Stimulated activated CD8-positive, alpha-beta memory T cell treated with anti-CD3 and anti-CD28 coated beads, Interleukin-7, amount 100 ng/mL, for 4 hours (primary cell): ENCODE results near the gene GPR107.

Experiments used
- DNase-seq, 2 donors: peaks; one replicate each; pipeline ENCODE4 v3.0.0-alpha.2; 2020; ENCODE audit warnings: low read depth in 2 of 2

The GPR107 gene

GRCh38 chr9:130110166-130110565 is 56.5 kb downstream of the GPR107 start:
- no peak for DNase-seq

GRCh38 chr9:130110596-130111021 is 56.9 kb downstream of the GPR107 start:
- DNase-seq = no peak

DNA sequence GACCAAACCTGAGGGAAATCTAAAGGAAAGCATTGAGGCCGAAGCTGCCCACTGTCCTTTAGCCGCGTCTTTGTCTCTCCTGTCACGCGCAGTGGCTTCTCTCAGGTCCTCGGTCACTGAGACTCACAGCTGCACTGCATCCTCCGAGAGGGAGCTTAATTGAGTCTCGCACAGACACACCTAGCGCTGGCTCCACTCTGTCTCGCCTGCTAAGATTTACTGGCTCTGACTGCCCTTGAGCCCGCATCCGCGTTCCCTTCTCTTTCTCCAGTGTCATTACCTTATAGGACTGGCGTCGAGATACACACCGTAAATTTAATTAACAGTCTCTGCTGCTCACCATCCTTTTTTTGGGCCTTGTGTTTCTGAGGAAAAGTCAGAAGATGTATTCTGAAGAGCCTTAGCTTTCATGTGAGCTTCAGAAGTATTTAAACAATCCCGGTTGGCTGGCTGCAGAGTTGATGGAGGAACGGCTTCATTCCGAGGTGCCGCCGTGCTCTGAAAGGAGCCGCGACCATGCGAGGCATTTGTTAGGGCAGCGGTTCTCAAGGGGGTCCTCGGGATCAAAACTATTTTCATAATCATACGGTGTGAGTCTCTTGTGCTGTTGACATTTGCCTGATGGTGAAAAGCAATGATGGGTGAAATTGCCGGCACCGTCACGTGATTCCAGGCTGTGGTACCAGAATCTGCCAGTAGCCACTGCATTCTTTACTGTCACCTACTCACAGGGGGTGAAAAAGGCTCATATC is 58.3 kb downstream of the GPR107 start:
- DNase-seq = no peak

- no peak for DNase-seq
These were observed 58.9 kb downstream of the GPR107 start for GRCh38 chr9:130112538-130113151.

DNA sequence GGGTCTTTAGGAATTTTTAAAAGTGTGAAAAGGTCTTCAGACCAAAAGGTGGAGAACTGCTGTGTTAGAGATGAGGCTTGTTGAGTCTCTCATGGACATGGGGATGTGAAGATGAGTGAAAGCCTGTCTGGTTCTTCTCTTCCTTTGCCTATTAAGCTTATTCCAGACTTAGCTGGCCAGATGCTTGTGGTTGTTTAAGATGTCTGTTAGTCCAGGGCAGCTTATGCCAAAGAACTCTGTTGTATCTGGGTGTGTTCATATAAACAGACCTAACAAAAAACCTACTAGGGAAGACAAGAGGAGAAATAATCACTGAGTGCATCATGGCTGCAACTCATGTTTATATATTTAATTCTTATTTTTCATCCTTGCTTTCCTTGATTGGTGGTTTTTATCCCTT is 61.0 kb downstream of the GPR107 start:
- DNase-seq = no peak

DNA sequence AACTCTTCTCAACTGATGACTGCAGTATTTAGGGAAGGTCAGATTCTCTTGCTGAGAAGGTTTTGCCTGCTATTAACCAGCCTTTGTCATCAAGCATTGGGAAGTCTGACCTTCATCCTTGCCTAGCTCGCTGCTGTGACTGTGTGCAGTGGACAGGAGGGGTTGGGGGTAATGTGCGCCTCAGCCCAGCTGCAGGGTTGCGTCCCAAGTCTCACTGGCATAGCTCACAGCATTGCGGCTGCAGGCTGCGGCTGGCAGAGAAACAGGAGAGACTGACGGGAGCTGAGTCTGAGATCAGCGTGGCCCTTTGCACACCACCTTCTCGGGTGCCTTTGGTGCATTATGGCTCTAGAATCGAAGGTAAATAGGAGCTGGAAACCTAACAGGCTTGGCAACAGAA is 62.6 kb downstream of the GPR107 start:
- no peak for DNase-seq

DNA sequence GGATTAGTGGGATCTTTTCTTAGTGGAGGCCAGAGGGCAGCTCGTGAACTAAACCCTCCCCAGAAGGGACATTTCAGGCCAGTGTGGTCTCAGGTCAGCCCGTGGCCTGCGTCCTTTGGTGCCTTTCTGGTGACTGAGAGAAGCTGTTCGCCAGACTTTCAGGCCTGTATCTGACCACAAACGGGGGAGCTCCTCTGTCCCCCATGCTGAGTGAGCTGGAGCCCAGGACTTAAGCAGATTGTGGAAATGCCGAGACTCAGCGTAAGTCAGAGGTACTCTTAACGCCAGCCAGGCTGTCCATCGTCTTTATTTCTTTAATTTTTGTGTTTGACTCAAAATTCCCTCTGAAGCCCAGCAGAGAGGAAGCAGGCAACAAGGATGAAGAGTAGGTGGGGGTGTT is 63.7 kb downstream of the GPR107 start:
- no peak for DNase-seq

DNA sequence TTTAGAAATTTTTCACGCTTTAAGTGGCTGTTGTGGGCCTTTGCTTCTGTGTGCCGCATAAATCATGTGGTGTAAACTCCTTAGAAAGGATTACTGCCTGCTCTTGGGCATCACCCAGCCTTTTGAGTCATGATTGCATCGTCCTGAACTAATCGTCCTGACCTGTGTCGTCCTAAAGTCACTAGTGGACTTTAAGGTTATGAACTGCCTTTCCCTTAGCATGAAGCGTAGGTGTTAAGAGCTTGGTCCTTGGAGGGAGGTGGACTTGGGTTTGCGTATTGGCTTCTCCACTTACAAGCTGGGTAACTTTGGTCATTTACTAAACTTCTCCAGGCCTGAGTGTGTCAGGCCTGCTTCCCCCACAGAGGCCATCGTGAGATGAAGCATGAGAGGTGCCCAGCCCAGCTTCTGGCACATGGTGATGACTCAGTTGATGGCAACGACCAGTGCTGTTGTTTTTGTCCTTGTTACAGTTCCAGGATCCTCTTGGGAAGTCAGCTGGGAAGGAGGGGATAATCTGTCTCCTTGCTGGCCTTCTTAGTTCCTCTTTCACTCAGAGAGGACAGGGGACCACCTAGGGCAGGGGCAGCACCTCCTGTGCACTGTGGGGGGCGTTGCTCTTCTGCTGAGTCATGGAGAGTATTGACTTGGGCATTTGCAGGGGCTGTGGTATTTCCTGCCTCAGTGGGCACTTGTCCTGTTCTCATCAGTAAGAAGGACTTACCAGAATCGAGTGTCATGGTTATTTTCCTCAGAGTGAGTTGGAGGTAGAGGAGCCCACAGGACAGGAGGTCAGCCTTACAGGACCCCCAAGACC is 64.3 kb downstream of the GPR107 start:
- DNase-seq = no peak

DNA sequence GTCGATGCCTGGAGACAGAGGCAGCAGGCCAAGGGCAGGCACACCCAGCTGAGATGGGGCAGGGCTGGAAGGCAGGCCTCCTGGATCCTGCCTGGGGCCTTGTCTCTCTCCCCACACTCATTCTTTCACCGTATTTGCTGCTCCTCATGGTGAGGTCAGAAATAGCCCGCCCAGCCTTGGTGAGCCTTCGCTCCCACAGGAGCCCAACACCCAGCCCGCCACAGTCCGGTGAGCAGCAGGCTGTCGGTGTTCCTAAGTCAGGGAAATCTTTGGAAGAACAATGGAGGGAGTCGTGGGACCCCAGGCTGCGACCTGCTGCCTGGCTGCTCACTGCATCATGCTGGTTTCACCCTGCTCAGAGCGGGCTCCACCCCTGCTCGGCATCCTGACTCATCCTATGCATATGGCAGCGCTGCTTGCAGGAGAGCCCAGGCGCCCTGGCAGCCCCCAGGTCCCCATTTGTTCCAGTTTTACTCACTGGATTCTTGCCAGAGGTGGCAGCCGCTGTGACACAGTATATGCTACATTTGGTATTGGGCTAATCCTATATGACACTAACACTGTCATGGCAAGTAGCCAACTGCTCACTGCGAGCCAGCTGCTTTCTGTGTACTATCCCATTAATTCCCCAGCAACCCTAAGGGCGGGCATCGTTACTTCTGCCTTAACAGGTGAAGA is 65.3 kb downstream of the GPR107 start:
- DNase-seq = no peak

DNA sequence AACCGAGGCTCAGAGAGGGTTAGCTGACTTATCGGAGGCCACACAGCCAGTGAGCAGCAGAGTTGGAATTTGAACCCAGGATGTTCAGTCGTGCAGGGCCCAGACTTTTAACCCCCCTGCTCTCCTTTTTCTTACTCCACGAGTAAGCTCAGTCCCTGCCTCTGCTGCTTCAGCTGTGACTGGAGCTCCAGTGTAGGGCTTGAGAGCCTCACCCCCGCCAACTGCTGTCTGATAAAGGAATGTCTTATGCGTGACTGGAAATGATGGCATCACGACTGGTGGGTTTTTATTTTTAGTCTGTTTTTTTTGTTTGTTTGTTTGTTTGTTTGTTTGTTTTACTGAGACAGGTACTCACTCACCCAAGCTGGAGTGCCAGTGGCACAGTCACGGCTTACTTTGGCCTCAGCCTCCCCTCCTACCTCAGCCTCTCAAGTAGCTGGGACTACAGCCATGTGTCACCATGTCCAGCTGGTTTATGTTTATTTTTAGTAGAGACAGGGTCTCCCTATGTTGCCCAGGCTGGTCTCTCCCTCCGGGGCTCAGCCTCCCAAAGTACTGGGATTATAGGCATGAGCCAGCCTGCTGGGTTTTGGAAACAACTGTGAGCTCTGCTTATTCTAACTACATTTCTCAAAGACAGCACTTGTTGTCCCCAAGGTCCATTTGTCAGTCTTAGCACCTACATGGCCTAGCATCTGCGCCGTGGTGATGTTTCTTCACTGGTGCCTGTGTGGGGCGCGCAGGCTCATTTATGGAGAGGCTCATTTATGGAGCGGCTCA is 66.0 kb downstream of the GPR107 start:
- no peak for DNase-seq

- DNase-seq = no peak
These were observed 66.5 kb downstream of the GPR107 start for GRCh38 chr9:130120299-130120587.

DNA sequence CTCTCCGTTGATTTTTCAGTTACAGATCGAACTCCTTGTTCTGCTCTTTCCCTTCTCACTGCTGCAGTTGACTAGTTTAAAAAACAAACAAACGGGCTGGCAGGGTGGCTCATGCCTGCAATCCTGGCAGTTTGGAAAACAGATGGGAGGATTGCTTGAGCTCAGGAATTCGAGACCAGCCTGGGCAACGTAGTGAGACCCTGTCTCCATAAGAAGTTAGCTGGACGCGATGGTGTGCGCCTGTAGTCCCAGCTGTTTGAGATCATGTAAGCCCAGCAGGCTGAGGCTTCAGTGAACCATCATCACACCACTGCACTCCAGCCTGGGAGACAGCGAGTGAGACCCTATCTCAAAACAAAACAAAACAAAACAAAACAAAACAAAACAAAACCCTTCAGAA is 67.1 kb downstream of the GPR107 start:
- DNase-seq = no peak

- no peak for DNase-seq
These were observed 68.8 kb downstream of the GPR107 start for GRCh38 chr9:130122456-130122855.

DNA sequence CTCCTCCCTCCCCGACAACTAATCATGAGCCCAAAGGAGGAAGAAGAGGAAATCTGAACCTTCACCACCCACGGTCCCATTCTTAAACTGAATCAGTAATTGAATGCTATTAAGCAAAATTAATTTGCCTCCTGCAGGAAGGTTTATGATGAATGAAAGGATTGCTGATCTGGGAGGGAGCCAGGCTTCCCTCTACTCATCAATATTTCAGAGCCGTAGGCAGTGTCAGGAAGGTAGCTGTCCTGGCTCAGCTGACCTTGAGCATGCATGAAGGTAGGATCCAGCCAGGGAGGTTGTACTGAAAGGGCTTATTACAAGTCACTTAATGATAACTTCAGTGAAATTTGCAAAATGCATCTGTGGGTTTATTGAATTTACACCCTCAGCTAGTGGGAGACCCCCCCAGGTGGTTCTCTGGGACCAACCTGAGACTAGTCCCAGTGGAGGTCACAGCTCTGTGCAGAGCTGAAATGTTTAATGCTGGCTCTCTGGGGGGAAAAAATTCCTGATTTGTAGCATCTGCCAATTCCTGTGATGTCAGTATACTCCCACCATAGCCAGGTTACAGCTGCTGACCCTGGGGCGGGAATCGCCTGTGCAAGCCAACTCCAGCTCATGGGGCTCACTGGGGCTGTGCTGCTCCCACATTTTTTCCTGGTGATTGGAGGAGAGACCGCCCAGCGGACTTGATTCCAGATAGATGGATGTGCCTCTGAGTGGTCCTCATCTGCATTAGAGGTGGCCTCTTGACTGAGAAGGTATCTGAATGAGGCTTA is 70.6 kb downstream of the GPR107 start:
- DNase-seq = no peak

DNA sequence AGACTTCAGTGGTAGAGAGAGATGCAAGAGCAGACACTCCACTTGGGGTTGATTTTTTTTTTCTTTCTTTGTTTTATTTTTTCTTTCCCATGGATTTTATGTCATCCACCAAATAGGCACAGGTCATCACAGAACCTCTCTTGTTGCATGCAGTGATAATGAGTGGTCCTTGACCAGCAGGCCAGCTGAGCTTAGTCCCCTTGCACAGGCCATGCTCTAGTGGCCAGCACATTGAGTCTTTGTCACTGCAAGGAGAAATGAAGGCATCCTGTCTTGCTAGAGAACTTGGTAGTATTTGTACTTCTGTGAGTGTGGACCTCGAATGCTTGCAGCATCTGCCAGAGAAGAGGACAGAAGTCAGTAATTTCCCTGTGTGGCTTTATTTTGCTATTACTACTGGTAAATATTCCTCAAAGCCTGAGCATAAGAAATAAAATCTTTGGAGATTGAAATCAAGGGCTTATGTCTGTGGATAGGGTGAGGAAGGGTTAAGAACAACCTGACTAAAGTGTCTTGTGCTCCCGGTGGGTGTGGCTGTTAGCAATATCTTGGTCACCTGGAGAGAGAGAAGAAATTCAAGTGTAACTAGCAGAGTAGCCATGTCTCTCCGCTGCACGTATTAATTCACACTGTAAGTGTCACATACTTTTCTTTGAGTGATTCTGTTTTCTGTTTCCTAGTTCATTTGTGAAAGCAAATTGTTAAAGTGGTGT is 73.2 kb downstream of the GPR107 start:
- no peak for DNase-seq

DNA sequence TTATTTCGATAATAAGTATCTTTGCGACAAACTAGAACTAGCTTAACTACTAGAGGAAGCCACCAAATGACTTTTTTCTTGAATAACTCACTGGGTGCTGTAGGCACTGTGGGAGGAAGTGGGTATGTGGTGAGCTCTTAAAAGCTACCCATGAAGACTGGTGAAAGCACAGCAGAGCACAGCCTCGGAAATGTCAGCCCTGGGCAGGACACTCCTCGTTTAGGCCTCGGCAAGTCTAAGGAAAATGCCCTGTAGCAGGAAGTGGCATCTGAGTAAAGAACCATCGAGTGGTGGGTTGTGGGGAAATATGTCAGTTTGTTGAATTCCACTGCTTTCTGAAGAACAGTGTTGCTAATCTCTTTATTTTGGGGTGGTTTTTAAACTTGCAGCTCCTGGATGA is 74.5 kb downstream of the GPR107 start:
- DNase-seq = peak; percentile 69 to 72

GRCh38 chr9:130128733-130129431 is 75.2 kb downstream of the GPR107 start:
- DNase-seq = peak; percentile 50 to 53

DNA sequence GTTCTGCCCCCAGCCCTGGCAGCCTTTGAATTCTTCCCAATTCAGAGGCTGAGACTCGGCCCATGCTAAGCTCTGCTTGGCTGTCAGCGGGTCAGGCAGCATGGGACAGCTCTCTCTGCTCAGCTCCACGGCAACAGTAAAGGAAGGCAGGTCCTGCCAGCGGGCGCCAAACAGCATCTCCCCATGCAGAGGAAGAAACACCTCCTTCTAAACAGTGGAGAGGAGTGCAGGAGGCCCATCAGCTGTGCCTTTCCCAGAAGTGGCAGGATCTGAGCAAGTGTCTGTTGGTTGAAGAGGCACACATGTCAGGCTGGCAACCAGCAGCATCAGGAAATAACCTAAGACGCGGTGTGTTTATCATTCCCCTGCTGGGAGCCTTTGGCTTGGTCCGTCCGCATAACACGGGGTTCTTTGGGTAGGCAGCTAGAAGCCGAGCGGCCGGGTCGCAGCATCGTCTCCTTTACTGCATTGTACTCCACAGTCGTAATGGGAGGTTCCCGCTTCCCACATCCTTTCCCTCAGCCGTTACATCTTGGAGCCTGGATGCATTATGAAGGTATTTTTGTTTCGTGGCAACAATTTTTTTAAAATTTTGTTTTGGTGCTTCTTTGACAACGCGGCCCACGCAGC is 75.8 kb downstream of the GPR107 start:
- DNase-seq = peak; percentile 10 to 12

DNA sequence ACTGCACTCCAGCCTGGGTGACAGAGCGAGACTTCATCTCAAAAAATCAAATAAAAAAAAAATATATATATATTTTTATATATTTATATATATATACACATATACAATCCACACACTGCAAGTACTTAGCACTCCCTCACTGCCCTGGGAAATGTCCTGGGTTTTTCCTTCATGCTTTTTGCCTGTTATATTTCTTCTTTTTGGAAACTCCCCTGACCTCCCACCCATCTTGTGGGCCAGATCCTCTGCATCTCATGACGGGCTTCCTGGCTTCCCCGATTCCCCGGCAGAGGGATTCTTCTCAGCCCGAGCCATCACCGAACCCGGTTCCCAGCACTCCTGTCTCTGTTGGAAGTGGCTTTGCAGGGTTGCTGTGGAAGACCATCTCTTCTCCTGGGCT is 79.0 kb downstream of the GPR107 start:
- no peak for DNase-seq
